ENCODE results near the gene HNRNPUL2.
A peak's percentile ranks its signal among the peaks of the same experiment; 100 is the strongest.

The HNRNPUL2 gene

GRCh38 chr11:62706850-62707247, 20.4 kb downstream of the HNRNPUL2 start:
- ATAC-seq = no peak
- no peak for TF ChIP-seq ZNF565 (CRISPR knock-in tag; conservative IDR thresholded peaks at IDR 0.05; ENCODE audit: low read depth)
- TF ChIP-seq CREB5 (CRISPR knock-in tag; IDR thresholded peaks at IDR 0.05; ENCODE audit: low read depth) = no peak
- no peak for TF ChIP-seq SNAI2 (CRISPR knock-in tag; IDR thresholded peaks at IDR 0.05)
- TF ChIP-seq PPARA (CRISPR knock-in tag; IDR thresholded peaks at IDR 0.05; ENCODE audit: borderline replicate concordance) = no peak
- TF ChIP-seq POU6F1 (CRISPR knock-in tag; IDR thresholded peaks at IDR 0.05; ENCODE audit: borderline replicate concordance, low read depth) = no peak
- no peak for TF ChIP-seq GLIS3 (CRISPR knock-in tag; IDR thresholded peaks at IDR 0.05)
- no peak for TF ChIP-seq ZFP3 (CRISPR knock-in tag; IDR thresholded peaks at IDR 0.05)
- TF ChIP-seq TOX (CRISPR knock-in tag; IDR thresholded peaks at IDR 0.05; ENCODE audit: borderline replicate concordance) = no peak
- no peak for TF ChIP-seq ZNF70 (CRISPR knock-in tag; IDR thresholded peaks at IDR 0.05)
- no peak for TF ChIP-seq RARB (CRISPR knock-in tag; IDR thresholded peaks at IDR 0.05)
- no peak for TF ChIP-seq BACH2 (CRISPR knock-in tag; IDR thresholded peaks at IDR 0.05; ENCODE audit: borderline replicate concordance)
- no peak for TF ChIP-seq ARNTL (CRISPR knock-in tag; IDR thresholded peaks at IDR 0.05; ENCODE audit: borderline replicate concordance, low read depth)
- no peak for TF ChIP-seq ZC3H10 (CRISPR knock-in tag; IDR thresholded peaks at IDR 0.05)
- no peak for TF ChIP-seq CSDC2 (CRISPR knock-in tag; IDR thresholded peaks at IDR 0.05)
- TF ChIP-seq ESRRG (CRISPR knock-in tag; IDR thresholded peaks at IDR 0.05) = no peak
- TF ChIP-seq ISL1 (CRISPR knock-in tag; IDR thresholded peaks at IDR 0.05) = no peak
- no peak for TF ChIP-seq TSHZ2 (CRISPR knock-in tag; IDR thresholded peaks at IDR 0.05)
- no peak for TF ChIP-seq CSRNP3 (CRISPR knock-in tag; IDR thresholded peaks at IDR 0.05)

- no peak for TF ChIP-seq CSDC2 (CRISPR knock-in tag; IDR thresholded peaks at IDR 0.05)
- TF ChIP-seq CSRNP3 (CRISPR knock-in tag; IDR thresholded peaks at IDR 0.05) = no peak
- no peak for TF ChIP-seq ZFP30 (CRISPR knock-in tag; IDR thresholded peaks at IDR 0.05)
- no peak for TF ChIP-seq ISL1 (CRISPR knock-in tag; IDR thresholded peaks at IDR 0.05)
- no peak for TF ChIP-seq ZC3H10 (CRISPR knock-in tag; IDR thresholded peaks at IDR 0.05)
- no peak for TF ChIP-seq OSR1 (CRISPR knock-in tag; IDR thresholded peaks at IDR 0.05)
- peak; percentile 71; the same call in 1 of the 2 replicates for TF ChIP-seq ZNF565 (CRISPR knock-in tag; conservative IDR thresholded peaks at IDR 0.05; ENCODE audit: low read depth)
- TF ChIP-seq PATZ1 (CRISPR knock-in tag; IDR thresholded peaks at IDR 0.05; ENCODE audit: borderline replicate concordance) = peak; percentile 93; the same call in 1 of the 2 replicates
- TF ChIP-seq GLIS3 (CRISPR knock-in tag; IDR thresholded peaks at IDR 0.05) = 0 out of 2 replicates have a peak, but pooled peaks have one; percentile 13
- peak; percentile 86 for ATAC-seq
These were observed 21.1 kb downstream of the HNRNPUL2 start for GRCh38 chr11:62705880-62706849.

Measured in SK-N-SH treated with all-trans-retinoic acid at 6 μM for 48 hours (cell line).